Measurements from ENCODE around the gene OPA1.

Gene OPA1

GRCh38 chr3:193744048-193744821 is 151.2 kb downstream of the OPA1 start:
- DNase-seq: no peak

- no peak for DNase-seq
These were observed 152.0 kb downstream of the OPA1 start for GRCh38 chr3:193744822-193745684.

DNA sequence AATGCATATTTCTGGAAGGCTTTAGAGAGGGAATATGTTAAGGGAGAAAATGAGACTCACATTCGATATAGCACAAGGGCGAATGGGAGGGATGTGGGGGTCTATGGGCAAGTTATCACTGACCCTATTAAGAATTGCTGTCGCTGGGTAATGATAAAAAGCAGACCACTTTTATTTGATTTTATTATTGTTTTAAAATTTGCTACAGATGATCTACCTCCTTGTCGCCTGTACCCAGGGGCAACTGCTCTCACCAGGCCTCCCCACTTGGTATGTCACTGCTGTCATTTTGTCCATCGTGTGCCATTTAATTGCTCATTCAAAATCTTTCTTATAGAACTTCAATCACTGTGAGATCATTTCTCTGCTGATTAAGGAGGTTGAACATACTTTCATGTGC is 153.8 kb downstream of the OPA1 start:
- DNase-seq: no peak
